Skin epidermis (tissue), 12 donors: ENCODE results near the gene SF3B4.
"Not testable (repeated sequence)": the region's sequence is repeated elsewhere in the genome, so short reads cannot be mapped to it uniquely, and the experiment has no call there.

ENCODE experiments used
- H3K27ac ChIP-seq, 21 experiments: fragments of 200-600 bp; sonication (generic) in 11 of 21; one replicate each; pipeline ENCODE4 v1.5.0; 2020; ENCODE audit warnings: mild to moderate bottlenecking in 3 of 21, inconsistent platforms in 2 of 21, moderate library complexity in 2 of 21
- H3K4me3 ChIP-seq, 7 experiments: fragments of 200-600 bp; sonication (generic) in 2 of 7; one replicate each; pipeline ENCODE4 v1.5.0; 2020; ENCODE audit warnings: inconsistent platforms in 2 of 7, mild to moderate bottlenecking in 2 of 7, moderate library complexity in 1 of 7

Gene SF3B4

DNA sequence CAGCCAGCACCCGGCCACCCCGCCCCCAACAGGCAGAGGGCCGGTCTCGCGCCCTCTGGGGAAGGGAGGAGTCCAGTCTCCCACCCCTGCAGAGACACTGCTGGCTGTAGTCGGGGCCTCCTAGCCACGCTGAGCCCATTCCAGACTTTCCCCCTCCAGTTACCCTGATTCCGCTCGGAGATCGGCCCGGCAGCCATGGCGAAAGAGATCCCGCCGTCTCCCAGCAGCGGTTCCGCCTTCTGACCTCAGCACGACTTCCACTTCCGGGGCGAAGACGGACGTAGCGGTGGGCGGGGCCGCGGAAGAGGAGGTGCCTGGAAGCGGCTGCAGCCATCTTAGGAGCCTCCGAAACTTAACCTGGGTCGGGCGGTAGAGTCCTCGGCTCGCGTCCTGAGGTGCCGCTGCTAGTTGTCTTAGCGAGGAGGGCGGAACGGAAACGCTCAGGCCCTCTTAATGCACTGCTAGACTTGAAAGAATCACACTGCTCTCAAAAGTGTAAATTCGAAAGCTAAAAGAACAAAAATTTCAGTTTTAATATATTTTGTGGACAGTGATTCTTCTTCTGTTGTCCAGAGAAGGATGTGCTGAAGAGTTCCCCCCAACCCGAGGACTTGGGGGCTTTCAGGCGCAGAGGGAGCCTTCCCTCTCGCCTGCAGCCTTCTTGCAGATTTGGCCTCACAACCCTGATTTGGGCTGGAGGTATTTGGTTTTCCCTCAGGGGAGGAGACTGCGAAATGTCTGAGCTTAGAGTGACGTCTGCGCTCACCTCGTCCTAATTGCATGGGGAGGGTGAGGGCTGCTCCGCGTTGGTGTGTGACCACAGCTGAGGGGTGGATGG, at the start of gene SF3B4:
TSS of gene SF3B4 (minus strand) at position 241 of the 838 bp plus-strand sequence. CDS start at position 197, 44 bp downstream.
- Histone ChIP-seq H3K4me3 (peak within 1 kb of the TSS; percentile 61 to 97 (median 88)), H3K27ac (peak within 1 kb of the TSS; percentile 35 to 100 (median 93))

DNA sequence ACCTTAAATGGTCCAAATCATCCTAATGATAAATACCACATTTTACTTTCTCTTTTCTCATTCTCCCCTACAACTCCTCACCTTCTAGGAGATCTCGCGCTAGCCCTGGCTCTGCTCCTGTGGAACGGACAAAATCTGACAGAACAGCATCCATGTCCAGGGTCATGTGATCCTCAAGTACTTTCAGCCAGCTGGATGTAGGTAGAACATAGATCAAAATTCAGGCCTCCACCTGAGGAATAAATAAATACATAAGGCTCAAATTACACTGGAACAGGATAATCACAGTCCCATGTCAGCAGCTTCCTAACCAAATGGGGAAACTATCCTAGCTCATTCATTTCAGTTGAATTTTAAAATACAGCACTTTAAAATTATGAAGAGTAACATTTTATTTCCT, 49.7 kb upstream of the SF3B4 start:
- no peak overlapping the region for H3K27ac ChIP-seq
- H3K4me3 ChIP-seq: no peak overlapping the region

- Histone ChIP-seq H3K27ac (no peak overlapping the region), H3K4me3 (no peak overlapping the region)
Measured at GRCh38 chr1:149972547-149972946, 44.9 kb upstream of the SF3B4 start.

DNA sequence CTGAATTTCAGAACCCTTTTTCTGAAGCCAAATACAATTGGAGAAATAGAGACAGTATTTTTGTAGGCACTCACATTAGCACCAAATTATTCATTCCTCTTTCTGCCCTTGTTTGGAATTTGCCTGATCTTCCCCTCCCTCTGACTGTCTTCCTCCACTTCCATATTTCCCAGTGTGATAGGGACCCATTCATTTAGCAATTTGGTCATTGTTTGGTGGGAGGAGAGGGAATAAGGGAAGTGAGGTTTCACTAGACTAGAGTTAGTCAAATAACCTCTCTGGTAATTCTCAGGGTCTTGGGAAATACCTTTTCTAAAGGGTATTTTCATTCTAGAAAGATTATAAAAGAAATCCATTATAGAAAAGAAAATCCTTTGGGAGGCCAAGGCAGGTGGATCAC, 40.0 kb upstream of the SF3B4 start:
- H3K4me3 ChIP-seq: no peak overlapping the region

DNA sequence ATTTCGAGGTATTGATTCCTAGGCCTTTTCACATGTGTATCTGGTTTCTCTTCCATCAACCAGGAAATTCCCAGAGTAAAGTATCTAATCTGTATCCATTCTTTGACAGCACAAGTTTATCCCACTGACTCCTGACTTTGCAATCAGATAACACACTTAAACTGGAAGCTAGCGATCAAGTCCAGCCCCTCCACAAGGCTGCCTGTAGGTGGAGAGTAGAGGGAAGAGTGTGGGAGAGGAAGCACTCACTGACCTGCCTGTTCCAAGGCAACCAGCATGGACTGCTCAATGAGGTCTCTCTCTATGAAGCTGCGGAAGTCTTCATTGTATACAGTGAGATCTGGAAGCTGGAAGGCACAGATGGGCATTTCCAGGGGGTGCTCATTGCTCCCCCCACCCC, 39.4 kb upstream of the SF3B4 start:
- H3K27ac ChIP-seq: no peak overlapping the region
- H3K4me3 ChIP-seq: no peak overlapping the region

More for the DNA sequence above, 40.0 kb upstream of the SF3B4 start:
- H3K27ac ChIP-seq: no peak overlapping the region

DNA sequence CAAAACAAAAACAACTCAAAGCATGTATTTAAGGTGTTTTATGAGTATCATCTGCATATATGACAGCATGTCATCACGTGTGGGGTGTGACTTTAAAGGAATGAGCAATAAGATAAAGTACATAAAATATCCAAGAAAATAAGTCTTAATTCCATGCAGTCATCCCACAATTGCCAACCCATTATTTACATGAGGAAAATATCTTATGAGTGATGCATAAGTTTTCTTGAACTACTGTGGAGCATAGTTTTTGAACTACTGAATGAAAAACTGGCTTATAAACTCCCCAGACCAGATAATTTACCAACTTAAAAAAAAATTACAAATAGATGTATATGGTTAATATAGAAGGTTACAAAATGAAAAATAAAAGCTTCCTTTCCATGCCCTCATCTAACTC, 38.8 kb upstream of the SF3B4 start:
- Histone ChIP-seq H3K27ac (peak overlapping the region in 1 of 21 experiments; percentile 2), H3K4me3 (no peak overlapping the region)

- Histone ChIP-seq H3K27ac (peak overlapping the region in 4 of 21 experiments; percentile 2 to 71 (median 21)), H3K4me3 (no peak overlapping the region)
Measured at GRCh38 chr1:149965440-149965839, 37.8 kb upstream of the SF3B4 start.

- H3K4me3 ChIP-seq: no peak overlapping the region
- H3K27ac ChIP-seq: peak overlapping the region in 10 of 21 experiments; percentile 14 to 71 (median 46)
Measured at GRCh38 chr1:149963358-149963757, 35.8 kb upstream of the SF3B4 start.

- peak overlapping the region in 17 of 21 experiments; percentile 1 to 73 (median 45) for H3K27ac ChIP-seq
- H3K4me3 ChIP-seq: no peak overlapping the region
Measured at GRCh38 chr1:149962736-149963135, 35.1 kb upstream of the SF3B4 start.

DNA sequence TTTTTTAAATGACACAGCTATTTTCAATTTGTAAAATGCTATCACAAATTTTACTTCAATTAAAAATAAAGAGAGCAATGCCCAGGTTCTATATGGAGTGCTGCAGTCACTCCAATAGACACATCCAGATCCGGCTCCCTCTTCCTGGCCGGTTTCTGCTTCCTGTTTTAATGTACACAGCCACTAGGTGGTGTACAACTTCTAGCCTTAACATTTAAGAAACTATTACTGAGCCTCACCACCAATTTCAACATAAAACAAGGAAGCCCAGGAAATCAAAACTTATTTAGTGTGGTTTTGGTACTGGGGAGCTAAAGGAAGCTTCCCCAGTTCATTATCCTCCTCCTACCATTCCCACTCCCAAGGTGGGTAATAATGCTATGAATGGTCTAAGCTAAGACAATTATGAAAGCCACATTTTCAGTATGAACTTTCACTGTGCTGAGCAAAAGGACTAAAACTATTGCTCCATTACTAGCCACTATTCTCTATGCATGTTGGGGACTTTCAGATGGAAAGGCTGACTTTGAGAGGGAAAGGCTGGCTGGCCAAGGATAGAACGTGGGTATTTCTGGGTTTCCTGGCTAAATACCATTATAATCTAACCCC, 34.5 kb upstream of the SF3B4 start:
- Histone ChIP-seq H3K4me3 (no peak overlapping the region), H3K27ac (peak overlapping the region in 16 of 21 experiments; percentile 1 to 73 (median 46))

- not testable (repeated sequence) for H3K27ac ChIP-seq, H3K4me3 ChIP-seq
Measured at GRCh38 chr1:149957548-149957947, 29.9 kb upstream of the SF3B4 start.

DNA sequence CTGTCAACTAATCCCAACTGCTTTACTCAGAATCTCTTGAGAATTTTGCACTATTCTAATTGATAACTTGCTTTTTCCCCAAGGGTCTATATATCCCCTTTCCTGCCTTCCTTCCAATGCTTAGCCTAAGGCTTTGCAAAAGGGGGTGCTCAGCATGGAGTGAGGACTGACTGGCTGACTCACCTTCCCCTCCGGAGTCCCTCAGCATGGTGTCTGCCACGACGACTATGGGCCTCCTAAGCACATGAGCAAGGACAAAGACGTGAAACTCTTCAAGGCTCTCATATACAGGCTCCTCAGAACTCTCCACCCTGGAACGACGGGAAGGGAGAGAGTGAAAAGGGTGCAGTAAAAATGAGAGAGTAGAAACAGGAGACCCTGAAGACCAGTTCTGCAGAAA, 22.3 kb upstream of the SF3B4 start:
- no peak overlapping the region for H3K4me3 ChIP-seq
- peak overlapping the region in 1 of 21 experiments; percentile 13 for H3K27ac ChIP-seq

GRCh38 chr1:149945206-149945605, 17.6 kb upstream of the SF3B4 start:
- Histone ChIP-seq H3K27ac (no peak overlapping the region), H3K4me3 (no peak overlapping the region)

GRCh38 chr1:149942885-149943284, 15.3 kb upstream of the SF3B4 start:
- peak overlapping the region in 6 of 21 experiments; percentile 15 to 41 (median 26) for H3K27ac ChIP-seq
- H3K4me3 ChIP-seq: no peak overlapping the region

GRCh38 chr1:149942207-149942606, 14.6 kb upstream of the SF3B4 start:
- peak overlapping the region in 8 of 21 experiments; percentile 15 to 55 (median 30) for H3K27ac ChIP-seq
- H3K4me3 ChIP-seq: no peak overlapping the region

DNA sequence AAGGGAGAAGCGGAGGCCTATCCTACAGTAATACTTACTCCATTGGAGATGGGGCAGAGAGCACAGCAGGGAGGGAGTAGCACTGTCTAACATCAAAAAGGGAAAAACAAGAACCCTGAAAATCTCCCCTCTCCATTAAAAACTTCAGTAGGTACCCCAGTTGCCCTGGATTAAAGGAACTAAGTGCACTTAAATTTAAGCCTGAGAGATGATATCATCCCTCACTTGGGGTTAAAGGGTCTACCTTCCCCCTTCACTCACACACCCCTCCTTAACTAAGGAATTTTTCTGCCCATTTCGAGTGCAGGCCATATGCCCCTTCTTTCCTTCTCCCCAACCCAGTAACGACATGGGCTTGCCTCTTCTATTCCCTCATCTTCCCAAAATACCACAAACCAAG, 12.8 kb upstream of the SF3B4 start:
- Histone ChIP-seq H3K4me3 (no peak overlapping the region), H3K27ac (peak overlapping the region in 13 of 21 experiments; percentile 3 to 83 (median 71))

DNA sequence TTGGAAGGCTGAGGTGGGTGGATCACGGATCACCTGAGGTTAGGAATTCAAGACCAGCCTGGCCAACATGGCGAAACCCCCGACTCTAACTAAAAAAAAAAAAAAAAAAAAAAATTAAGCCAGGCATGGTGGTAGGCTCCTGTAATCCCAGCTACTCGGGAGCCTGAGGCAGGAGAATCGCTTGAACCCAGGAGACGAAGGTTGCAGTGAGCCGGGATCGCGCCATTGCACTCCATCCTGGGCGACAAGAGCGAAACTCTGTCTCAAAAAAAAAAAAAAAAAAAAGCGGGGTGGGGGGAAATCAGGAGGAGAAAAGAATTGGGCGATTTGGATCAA, 11.0 kb upstream of the SF3B4 start:
- peak overlapping the region in 4 of 7 experiments; percentile 10 to 32 (median 16) for H3K4me3 ChIP-seq

GRCh38 chr1:149937759-149938158, 10.2 kb upstream of the SF3B4 start:
- H3K4me3 ChIP-seq: no peak overlapping the region
- H3K27ac ChIP-seq: peak overlapping the region in 18 of 21 experiments; percentile 47 to 83 (median 70)

More for the DNA sequence above, 11.0 kb upstream of the SF3B4 start:
- peak overlapping the region in 19 of 21 experiments; percentile 54 to 83 (median 70) for H3K27ac ChIP-seq

GRCh38 chr1:149936992-149937705, 9.5 kb upstream of the SF3B4 start:
- peak overlapping the region; percentile 31 to 55 (median 37) for H3K4me3 ChIP-seq
- H3K27ac ChIP-seq: peak overlapping the region in 20 of 21 experiments; percentile 45 to 83 (median 72)
